Neural cell (in vitro differentiated cells): Measurements from ENCODE around the gene TNF. TPM values are rescaled to one million over a fixed set of nuclear protein-coding genes. Genes with fewer than 3 reads are reported as not detected.
A peak's percentile ranks its signal among the peaks of the same experiment; 100 is the strongest.

Experiments used
- H2AFZ ChIP-seq: fragments of 200-600, 300-800 bp; sonication (generic), shearing (Covaris generic); 2 replicates; pipeline ENCODE4 v1.6.0; 2014; ENCODE audit warnings: low read depth, mild to moderate bottlenecking, antibody characterized with exemption, low read length, moderate library complexity
- H3F3A ChIP-seq: fragments of 200-600 bp; shearing (Covaris generic); 2 replicates; pipeline ENCODE4 v1.6.1; 2016; ENCODE audit warnings: mild to moderate bottlenecking, moderate library complexity, mixed read lengths, antibody characterized with exemption, low read length; ENCODE audit not compliant: insufficient read depth, poor library complexity, severe bottlenecking
- H3K27ac ChIP-seq: fragments of 200-600, 300-800 bp; sonication (generic), shearing (Covaris generic); 2 replicates; pipeline ENCODE4 v1.5.1; 2014; ENCODE audit warnings: mild to moderate bottlenecking, low read length, moderate library complexity
- H3K27me3 ChIP-seq: fragments of 300-800, 200-600 bp; sonication (generic), shearing (Covaris generic); 2 replicates; pipeline ENCODE4 v1.6.0; 2014; ENCODE audit warnings: mild to moderate bottlenecking, low read depth, low read length, moderate library complexity; ENCODE audit not compliant: insufficient read depth
- H3K36me3 ChIP-seq: fragments of 300-800, 200-600 bp; sonication (generic), shearing (Covaris generic); 2 replicates; pipeline ENCODE4 v1.5.1; 2014; ENCODE audit warnings: mild to moderate bottlenecking, antibody characterized with exemption, low read length, moderate library complexity; ENCODE audit not compliant: insufficient read depth
- H3K4me2 ChIP-seq: fragments of 300-800, 200-600 bp; sonication (generic), shearing (Covaris generic); 2 replicates; pipeline ENCODE4 v1.6.0; 2014; ENCODE audit warnings: mild to moderate bottlenecking, low read length
- H3K4me3 ChIP-seq: fragments of 300-800, 200-600 bp; sonication (generic), shearing (Covaris generic); 2 replicates; pipeline ENCODE4 v1.5.1; 2014; ENCODE audit warnings: mild to moderate bottlenecking, low read length, moderate library complexity
- H3K79me2 ChIP-seq: fragments of 200-600 bp; shearing (Covaris generic); replicated peaks from 2 replicates; pipeline ENCODE4 v1.6.0; 2014; ENCODE audit warnings: mild to moderate bottlenecking, low read length, moderate library complexity; ENCODE audit not compliant: insufficient read depth
- H3K9ac ChIP-seq: fragments of 300-800, 200-600 bp; sonication (generic), shearing (Covaris generic); 2 replicates; pipeline ENCODE4 v1.6.1; 2016; ENCODE audit warnings: mild to moderate bottlenecking, low read length, mixed read lengths
- H3K9me2 ChIP-seq: fragments of 200-600 bp; shearing (Covaris generic); 2 replicates; pipeline ENCODE4 v1.6.1; 2016; ENCODE audit warnings: mild to moderate bottlenecking, low read length, mixed read lengths; ENCODE audit not compliant: insufficient read depth
- H3K9me3 ChIP-seq: fragments of 200-600, 300-800 bp; sonication (generic), shearing (Covaris generic); 2 replicates; pipeline ENCODE4 v1.6.1; 2016; ENCODE audit warnings: mild to moderate bottlenecking, mixed run types, low read length, moderate library complexity, mixed read lengths
- H4K20me1 ChIP-seq: fragments of 200-600 bp; shearing (Covaris generic); 2 replicates; pipeline ENCODE4 v1.6.1; 2016; ENCODE audit warnings: mild to moderate bottlenecking, mixed run types; ENCODE audit not compliant: insufficient read depth
- CTCF ChIP-seq: fragments of 450-650 bp; IDR thresholded peaks from 2 replicates; pipeline ENCODE4 v1.5.1; 2014; ENCODE audit warnings: antibody characterized with exemption, mild to moderate bottlenecking, moderate library complexity; ENCODE audit not compliant: poor library complexity, severe bottlenecking
- EP300 ChIP-seq: fragments of 450-650 bp; conservative IDR thresholded peaks from 2 replicates; pipeline ENCODE4 v1.6.1; 2014; ENCODE audit warnings: antibody characterized with exemption, mild to moderate bottlenecking, moderate library complexity; ENCODE audit not compliant: poor library complexity, severe bottlenecking
- EZH2 ChIP-seq: fragments of 200-600, 300-800 bp; shearing (Covaris generic), sonication (generic); IDR thresholded peaks from 2 replicates; pipeline ENCODE4 v1.6.1; 2014; ENCODE audit warnings: antibody characterized with exemption, low read length, borderline replicate concordance, mild to moderate bottlenecking; ENCODE audit not compliant: insufficient read depth, poor library complexity, severe bottlenecking
- MXI1 ChIP-seq: fragments of 450-650 bp; conservative IDR thresholded peaks from 2 replicates; pipeline ENCODE4 v1.6.1; 2014; ENCODE audit warnings: antibody characterized with exemption, mild to moderate bottlenecking; ENCODE audit not compliant: poor library complexity, severe bottlenecking
- POLR2AphosphoS5 ChIP-seq: IDR thresholded peaks from 2 replicates; pipeline ENCODE4 v1.6.1; 2012
- RAD21 ChIP-seq: fragments of 450-650 bp; conservative IDR thresholded peaks from 2 replicates; pipeline ENCODE4 v1.6.1; 2014; ENCODE audit warnings: antibody characterized with exemption, mild to moderate bottlenecking, moderate library complexity
- REST ChIP-seq: IDR thresholded peaks from 2 replicates; pipeline ENCODE4 v1.6.1; 2012; ENCODE audit warnings: borderline replicate concordance
- SMC3 ChIP-seq: fragments of 450-650 bp; conservative IDR thresholded peaks from 2 replicates; pipeline ENCODE4 v1.6.1; 2014; ENCODE audit warnings: antibody characterized with exemption, mild to moderate bottlenecking, moderate library complexity; ENCODE audit not compliant: poor library complexity
- TAF1 ChIP-seq: IDR thresholded peaks from 2 replicates; pipeline ENCODE4 v1.6.1; 2012; ENCODE audit warnings: low read depth
- polyA plus RNA-seq: library from polyadenylated mRNA; depleted of rRNA; stranded (reverse); fragments of >200 nt; gene quantifications from 2 replicates; pipeline ENCODE4 v1.2.3, GENCODE V29; 2014

Gene TNF
- polyA plus RNA-seq, 1 donor from 2014 or later = not detected

- Histone ChIP-seq H3K9me3 (no peaks in the 10 kb centered on the region), H3K79me2 (no peaks in the 10 kb centered on the region), H3K9me2 (no peaks in the 10 kb centered on the region), H4K20me1 (no peaks in the 10 kb centered on the region), H3K36me3 (no peaks in the 10 kb centered on the region), H3K9ac (no peak overlapping the region), H3K4me3 (no peak overlapping the region), H3F3A (no peaks in the 10 kb centered on the region), H3K27me3 (peaks cover 14% of the 10 kb centered on the region), H3K4me2 (no peak overlapping the region), H3K27ac (no peak overlapping the region), H2AFZ (no peak overlapping the region)
- TF ChIP-seq REST (peak; percentile 22), TAF1 (no peak), MXI1 (no peak)
Measured at GRCh38 chr6:31578184-31579118, 3.1 kb downstream of the TNF start.

GRCh38 chr6:31579119-31579505, 3.7 kb downstream of the TNF start:
- Histone ChIP-seq H4K20me1 (no peaks in the 10 kb centered on the region), H3K27ac (no peak overlapping the region), H3K27me3 (peaks cover 14% of the 10 kb centered on the region), H3K4me3 (no peak overlapping the region), H2AFZ (no peak overlapping the region), H3K9ac (no peak overlapping the region), H3K36me3 (no peaks in the 10 kb centered on the region), H3K4me2 (no peak overlapping the region), H3K9me2 (no peaks in the 10 kb centered on the region), H3K79me2 (no peaks in the 10 kb centered on the region), H3K9me3 (no peaks in the 10 kb centered on the region), H3F3A (no peaks in the 10 kb centered on the region)
- TF ChIP-seq MXI1 (no peak), EZH2 (no peak), SMC3 (no peak), RAD21 (no peak), EP300 (no peak), REST (no peak), POLR2AphosphoS5 (no peak), CTCF (no peak)
